CD4-positive, alpha-beta T cell treated with Interleukin-12 subunit alpha and Interleukin-12 subunit beta, for 1 hour (primary cell): ENCODE measurements around the gene DDX23.
"Not testable (repeated sequence)": the region's sequence is repeated elsewhere in the genome, so short reads cannot be mapped to it uniquely, and the experiment has no call there.

Source experiments
- DNase-seq: peaks from one replicate; pipeline ENCODE4 v3.0.0-alpha.2; 2020

DDX23 gene

GRCh38 chr12:48851883-48852733 lies at the start of gene DDX23:
TSS of gene DDX23 (minus strand) at chr12:48852163. CDS start at chr12:48845782, 6,381 bp downstream.
- DNase-seq: peak; percentile 94

- DNase-seq: no peak
Observed at GRCh38 chr12:48901278-48901677, 49.3 kb upstream of the DDX23 start.

DNA sequence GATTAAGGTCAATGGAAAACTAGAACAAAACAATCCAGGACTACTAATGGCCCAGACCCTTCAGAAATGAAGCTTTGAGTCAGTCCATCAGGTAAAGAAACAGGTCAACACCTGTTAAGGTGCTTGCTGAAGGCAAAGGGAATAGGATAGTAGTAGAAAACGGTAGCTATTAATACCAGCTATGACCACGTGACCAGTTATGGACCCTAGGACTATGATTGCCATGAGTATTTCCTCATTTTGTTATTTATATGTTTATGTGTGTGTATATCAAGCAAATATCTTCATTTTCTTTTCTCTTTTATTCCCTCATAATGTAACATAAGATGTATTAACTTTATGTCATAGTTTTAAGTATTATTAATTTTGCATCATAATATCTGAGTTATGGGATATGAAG lies 47.7 kb upstream of the DDX23 start:
- DNase-seq: no peak

DNA sequence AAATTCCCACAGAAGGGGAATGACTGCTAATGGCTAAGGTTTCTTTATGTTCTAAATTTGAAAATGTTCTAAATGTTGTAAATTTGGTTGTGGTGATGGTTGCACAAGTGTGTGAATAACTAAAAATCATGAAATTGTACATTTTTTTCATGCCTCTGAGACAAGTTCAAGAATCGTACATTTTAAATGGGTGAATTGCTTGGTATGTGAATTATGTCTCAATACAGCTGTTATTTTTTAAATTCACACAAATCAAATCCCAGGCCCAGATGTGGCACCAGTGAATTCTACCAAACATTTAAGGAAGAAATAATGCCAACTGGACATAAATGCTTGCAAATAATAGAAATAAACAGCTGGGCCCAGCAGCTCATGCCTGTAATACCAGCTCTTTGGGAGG lies 42.3 kb upstream of the DDX23 start:
- no peak for DNase-seq

GRCh38 chr12:48890657-48891418 lies 38.9 kb upstream of the DDX23 start:
- peak; percentile 77 for DNase-seq

GRCh38 chr12:48889679-48890078 lies 37.7 kb upstream of the DDX23 start:
- DNase-seq: no peak

DNA sequence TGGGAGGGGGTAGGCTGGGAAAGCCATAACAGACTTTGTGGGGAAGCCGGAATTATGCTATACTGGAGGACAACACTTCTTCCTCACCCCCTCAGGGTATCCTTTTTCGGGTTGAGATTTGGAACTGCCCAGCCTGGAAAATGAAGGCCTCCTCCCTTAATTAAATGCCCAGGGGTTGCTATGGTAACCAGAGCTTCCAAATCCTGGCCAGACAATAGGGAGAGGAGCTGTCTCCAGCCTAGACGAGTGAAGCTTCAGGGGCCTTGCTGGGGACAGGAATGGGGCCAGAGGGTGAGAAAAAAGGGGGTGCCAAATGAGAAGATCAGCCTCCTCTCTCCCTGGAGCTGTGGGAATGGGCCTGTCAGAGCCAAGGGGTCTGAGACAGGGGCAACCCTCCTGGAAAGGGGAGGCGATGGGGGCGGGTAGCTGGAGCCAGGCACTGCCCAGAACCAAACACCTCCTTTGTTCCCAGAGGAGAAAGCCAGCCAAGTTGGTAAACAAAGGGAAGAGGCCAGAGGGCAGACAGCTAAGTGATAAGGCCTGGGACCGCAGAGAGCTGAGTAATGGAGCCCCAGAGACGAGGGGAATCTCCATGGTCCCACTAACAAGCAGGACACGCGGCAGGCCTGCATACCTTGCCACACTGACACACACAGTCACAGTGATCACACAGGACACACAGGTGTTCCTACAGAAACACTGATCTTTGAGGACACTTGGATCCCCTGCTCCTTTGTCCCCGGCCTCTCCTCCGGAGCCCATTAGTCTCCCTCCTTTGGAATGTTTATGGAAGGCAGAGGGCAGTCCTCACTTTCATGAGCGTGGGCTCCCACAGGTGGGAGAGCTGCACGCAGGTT lies 31.6 kb upstream of the DDX23 start:
- DNase-seq: no peak

DNA sequence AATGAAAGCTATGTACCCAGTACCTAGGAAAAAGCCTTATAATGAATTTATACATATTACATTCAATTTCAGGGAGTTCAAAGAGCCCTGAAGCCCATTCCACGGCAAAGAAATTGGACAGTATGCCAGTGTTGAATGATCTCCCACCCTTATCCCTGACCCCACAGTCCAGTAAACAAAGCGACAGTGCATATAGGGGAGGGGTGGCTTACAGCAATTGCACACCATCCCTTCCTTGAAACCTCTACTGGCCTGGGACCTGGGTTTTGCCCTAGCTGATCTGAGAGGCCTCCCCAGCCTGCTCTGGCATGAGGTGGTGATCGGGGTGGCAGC lies 31.0 kb upstream of the DDX23 start:
- no peak for DNase-seq

DNA sequence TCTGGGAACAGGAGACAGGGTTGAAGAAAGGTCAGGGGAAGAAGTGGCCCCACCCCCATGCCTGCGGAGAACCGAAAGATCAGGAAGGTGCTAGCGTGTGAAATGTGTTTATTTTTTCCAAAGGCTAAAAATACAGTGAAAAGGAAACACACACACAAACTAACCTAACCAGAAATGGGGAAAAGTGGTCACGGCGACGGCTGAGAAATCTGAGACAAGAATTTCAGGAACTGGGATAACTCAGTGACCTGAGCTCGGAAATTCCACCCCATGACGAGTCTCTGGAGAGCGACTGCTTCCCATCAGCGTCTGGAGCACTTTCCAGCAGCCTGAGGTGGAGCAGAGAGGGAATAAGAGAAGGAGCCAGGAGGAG lies 30.3 kb upstream of the DDX23 start:
- DNase-seq: no peak

- no peak for DNase-seq
Observed at GRCh38 chr12:48881686-48882314, 29.8 kb upstream of the DDX23 start.

DNA sequence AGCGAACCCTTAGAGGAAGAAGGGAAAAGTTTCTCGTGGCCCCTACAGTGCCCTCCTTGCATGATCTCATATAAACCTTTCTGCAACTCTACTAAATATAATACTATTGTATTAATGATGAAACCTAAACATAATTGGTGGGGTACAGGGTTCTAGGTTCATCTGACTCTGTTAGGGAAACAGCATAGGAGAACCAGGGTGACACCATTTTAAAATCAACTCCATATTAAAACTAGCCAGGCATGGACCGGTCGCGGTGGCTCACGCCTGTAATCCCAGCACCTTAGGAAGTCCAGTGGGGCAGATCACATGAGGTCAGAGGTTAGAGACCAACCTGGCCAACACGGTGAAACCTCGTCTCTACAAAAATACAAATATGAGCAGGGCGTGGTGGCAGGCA lies 28.7 kb upstream of the DDX23 start:
- no peak for DNase-seq

DNA sequence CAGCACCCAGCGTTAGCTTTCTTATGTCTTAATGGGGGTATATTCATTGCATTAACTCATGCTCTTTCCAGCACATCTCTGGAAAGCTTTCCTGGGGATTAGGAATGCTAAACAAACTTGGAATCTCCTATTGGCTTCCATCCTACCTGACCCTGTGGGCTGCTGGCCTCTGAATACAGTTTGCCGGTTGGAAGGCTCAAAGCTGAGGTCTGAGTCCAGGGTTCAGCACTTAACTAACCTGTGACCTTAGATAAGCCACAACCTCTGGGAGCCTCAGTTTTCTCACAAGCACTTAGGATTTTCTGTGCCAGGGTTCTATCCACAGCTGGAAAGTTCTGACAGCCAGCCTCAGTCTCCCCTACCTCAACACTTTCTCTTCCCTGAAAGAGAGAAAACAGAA lies 26.6 kb upstream of the DDX23 start:
- DNase-seq: no peak

DNA sequence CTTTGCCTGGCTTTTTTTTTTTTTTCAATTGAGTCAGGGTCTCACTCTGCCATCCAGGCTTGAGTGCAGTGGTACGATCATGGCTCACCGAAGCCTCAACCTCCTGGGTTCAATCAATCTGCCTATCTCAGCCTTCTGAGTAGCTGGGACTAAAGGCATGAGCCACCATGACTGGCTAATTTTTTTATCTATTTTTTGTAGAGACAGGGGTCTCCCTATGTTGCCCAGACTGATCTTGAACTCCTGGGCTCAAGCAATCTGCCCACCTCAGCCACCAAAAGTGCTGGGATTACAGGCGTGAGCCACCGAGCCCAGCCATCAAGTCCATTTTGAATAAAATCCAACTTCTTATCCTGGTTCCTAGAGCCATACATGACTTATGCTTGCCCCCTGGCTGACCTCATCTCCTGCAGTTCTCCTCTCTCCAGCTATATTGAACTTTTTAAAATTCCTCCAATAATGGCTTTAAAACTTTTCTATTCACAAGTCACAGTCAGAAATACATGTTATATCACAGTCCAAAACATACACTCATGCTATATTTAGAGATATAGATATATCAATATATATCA lies 24.1 kb upstream of the DDX23 start:
- no peak for DNase-seq

- DNase-seq: not testable (repeated sequence)
Observed at GRCh38 chr12:48873534-48873933, 21.6 kb upstream of the DDX23 start.

- no peak for DNase-seq
Observed at GRCh38 chr12:48873096-48873495, 21.1 kb upstream of the DDX23 start.

- no peak for DNase-seq
Observed at GRCh38 chr12:48869191-48869590, 17.2 kb upstream of the DDX23 start.

GRCh38 chr12:48868451-48868850 lies 16.5 kb upstream of the DDX23 start:
- no peak for DNase-seq

GRCh38 chr12:48866052-48866711 lies 14.2 kb upstream of the DDX23 start:
- DNase-seq: no peak

GRCh38 chr12:48865281-48866051 lies 13.5 kb upstream of the DDX23 start, which contains the start of gene RND1:
TSS of gene RND1 (minus strand) at chr12:48865870. CDS start at chr12:48865767, 103 bp downstream.
- peak; percentile 92 for DNase-seq

DNA sequence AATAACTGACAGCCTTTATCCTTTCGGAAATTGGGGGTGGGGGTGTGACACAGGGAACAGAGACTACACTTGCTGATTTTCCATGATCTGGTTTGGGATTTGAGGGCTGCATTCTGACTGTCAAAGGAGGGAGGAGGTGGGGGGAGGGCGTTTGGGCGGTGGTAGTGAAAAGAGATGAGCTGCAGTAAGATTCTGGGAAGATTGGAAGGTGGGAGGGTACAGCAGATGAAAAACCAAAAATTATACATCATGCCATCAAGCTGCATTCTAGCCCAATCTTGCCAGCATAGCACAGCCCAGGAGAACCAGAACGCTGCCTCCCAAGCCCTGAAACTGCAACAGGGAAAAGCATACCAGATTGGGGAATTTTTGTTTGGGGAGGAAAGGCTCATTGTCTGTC lies 11.3 kb upstream of the DDX23 start:
- no peak for DNase-seq

DNA sequence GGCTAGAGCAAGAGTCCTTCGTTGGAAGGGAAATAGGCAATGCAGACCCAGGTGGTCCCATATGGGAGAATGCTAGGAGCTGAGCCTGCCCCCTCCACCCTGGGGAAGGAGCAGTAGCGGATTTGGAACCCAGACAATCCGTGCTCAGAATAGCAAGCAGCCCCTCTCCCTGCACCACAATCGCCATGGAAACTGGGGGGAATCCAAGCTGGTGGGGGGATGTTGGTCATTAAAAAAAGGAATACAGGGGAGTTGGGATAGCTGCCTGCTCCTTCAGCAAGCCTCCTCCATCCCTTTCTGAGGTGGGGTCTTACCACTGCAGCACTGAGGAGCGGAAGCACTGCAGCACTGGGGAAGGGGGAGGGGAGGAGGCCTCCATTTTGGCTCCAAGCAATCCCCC lies 10.8 kb upstream of the DDX23 start:
- DNase-seq: no peak
